Stomach smooth muscle (tissue), 2 donors: ENCODE data around the gene SHROOM3.

ENCODE experiments used
- H3K27ac ChIP-seq: one replicate; pipeline ENCODE4 v1.7.0; 2013; ENCODE audit warnings: mild to moderate bottlenecking, low read length, inconsistent platforms
- H3K27me3 ChIP-seq, 2 donors: one replicate each; pipeline ENCODE4 v1.7.0; 2013; ENCODE audit warnings: low read length in 2 of 2; ENCODE audit not compliant: insufficient read depth in 2 of 2, control insufficient read depth in 1 of 2
- H3K36me3 ChIP-seq, 2 donors: one replicate each; pipeline ENCODE4 v1.7.0; 2013; ENCODE audit warnings: low read length in 2 of 2; ENCODE audit not compliant: control insufficient read depth in 2 of 2, insufficient read depth in 2 of 2
- H3K4me1 ChIP-seq: one replicate; pipeline ENCODE4 v1.7.0; 2013; ENCODE audit warnings: low read length; ENCODE audit not compliant: control insufficient read depth, insufficient read depth
- H3K4me3 ChIP-seq, 2 donors: one replicate each; pipeline ENCODE4 v1.7.0; 2013; ENCODE audit warnings: low read length in 2 of 2
- H3K9ac ChIP-seq, 2 donors: one replicate each; pipeline ENCODE4 v1.7.0; 2013; ENCODE audit warnings: low read length in 2 of 2, mild to moderate bottlenecking in 1 of 2
- H3K9me3 ChIP-seq, 2 donors: one replicate each; pipeline ENCODE4 v1.7.0; 2013; ENCODE audit warnings: low read length in 2 of 2; ENCODE audit not compliant: control insufficient read depth in 2 of 2
- donor health status: healthy.
- donor health status: Pancreatic carcinoma.

SHROOM3 gene

DNA sequence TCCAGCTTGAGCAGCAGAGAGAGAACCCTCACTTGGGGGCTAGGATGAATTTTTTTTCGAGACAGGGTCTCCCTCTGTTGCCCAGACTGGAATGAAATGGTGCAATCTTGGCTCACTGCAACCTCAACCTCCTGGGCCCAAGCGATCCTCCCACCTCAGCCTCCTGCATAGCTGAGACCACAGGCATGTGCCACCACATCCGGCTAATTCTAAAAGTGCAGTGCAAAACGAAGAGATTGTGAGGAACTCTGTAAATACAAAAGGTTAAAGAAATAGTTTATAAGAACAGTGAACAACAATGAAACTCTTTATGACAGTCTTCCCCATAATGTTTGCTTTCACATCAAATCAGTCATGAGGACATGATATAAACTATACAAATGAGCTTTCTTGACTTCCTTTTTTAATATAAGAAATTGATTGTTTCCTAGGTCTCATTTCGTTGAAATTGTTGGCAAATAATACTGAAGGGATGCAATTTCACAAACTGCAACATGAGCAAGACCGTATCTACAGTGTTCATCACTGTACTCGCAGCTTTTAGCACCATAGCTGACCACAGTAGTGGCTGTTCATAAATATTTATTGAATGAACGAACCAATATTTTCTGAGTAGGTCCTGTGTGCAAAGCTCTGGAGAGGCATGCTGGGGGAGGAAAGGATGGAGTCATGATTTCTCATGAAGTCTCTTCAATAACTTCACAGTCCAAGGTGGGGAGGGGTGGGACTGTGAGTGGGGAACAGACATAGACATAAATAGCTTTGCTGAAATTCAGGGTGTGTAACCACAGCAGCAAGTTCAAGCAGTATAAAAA lies 116.1 kb downstream of the SHROOM3 start:
- H3K9ac ChIP-seq = no peak overlapping the region
- no peaks in the 10 kb centered on the region for H3K27me3 ChIP-seq
- no peaks in the 10 kb centered on the region for H3K9me3 ChIP-seq
- no peak overlapping the region for H3K4me3 ChIP-seq
- H3K27ac ChIP-seq = no peak overlapping the region
- peaks cover 2% of the 10 kb centered on the region for H3K4me1 ChIP-seq
- H3K36me3 ChIP-seq = no peaks in the 10 kb centered on the region

DNA sequence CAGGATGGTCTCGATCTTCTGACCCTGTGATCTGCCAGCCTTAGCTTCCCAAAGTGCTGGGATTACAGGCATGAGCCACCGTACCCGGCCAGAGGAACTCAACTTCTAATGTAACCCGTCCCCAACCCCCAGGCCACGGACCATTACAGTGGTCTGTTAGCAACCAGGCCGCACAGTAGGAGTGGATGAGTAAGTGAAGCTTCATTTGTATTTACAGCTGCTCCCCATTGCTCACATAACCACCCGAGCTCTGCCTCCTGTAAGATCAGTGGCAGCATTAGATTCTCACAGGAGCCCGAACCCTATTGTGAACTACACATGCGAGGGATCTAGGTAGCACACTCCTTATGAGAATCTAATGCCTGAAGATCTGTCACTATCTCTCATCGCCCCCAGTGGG lies 119.6 kb downstream of the SHROOM3 start:
- Histone ChIP-seq H3K27ac (no peak overlapping the region), H3K27me3 (no peaks in the 10 kb centered on the region), H3K9me3 (no peaks in the 10 kb centered on the region), H3K9ac (no peak overlapping the region), H3K4me3 (no peak overlapping the region), H3K4me1 (no peaks in the 10 kb centered on the region), H3K36me3 (no peaks in the 10 kb centered on the region)

DNA sequence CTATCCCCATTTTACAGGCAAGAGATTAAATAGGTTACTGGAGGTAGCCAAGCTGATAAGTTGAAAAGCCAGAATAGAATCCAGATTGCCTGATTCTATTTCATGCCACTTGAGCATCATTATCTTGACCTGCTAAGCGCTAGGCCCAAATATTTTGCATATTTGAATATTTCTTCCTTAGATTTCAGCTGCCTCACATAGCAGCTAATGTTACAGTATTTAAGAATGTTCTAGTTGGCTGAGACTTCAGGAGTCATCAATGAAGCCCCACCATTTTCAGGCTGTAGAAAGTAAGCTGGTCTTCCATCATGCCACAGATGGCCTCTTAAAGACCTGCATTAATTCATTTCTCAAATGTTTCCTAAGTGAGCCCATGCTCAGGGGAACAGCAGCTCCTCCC lies 121.4 kb downstream of the SHROOM3 start:
- Histone ChIP-seq H3K36me3 (no peaks in the 10 kb centered on the region), H3K27me3 (no peaks in the 10 kb centered on the region), H3K27ac (no peak overlapping the region), H3K9me3 (no peaks in the 10 kb centered on the region), H3K4me3 (no peak overlapping the region), H3K4me1 (no peaks in the 10 kb centered on the region), H3K9ac (no peak overlapping the region)

DNA sequence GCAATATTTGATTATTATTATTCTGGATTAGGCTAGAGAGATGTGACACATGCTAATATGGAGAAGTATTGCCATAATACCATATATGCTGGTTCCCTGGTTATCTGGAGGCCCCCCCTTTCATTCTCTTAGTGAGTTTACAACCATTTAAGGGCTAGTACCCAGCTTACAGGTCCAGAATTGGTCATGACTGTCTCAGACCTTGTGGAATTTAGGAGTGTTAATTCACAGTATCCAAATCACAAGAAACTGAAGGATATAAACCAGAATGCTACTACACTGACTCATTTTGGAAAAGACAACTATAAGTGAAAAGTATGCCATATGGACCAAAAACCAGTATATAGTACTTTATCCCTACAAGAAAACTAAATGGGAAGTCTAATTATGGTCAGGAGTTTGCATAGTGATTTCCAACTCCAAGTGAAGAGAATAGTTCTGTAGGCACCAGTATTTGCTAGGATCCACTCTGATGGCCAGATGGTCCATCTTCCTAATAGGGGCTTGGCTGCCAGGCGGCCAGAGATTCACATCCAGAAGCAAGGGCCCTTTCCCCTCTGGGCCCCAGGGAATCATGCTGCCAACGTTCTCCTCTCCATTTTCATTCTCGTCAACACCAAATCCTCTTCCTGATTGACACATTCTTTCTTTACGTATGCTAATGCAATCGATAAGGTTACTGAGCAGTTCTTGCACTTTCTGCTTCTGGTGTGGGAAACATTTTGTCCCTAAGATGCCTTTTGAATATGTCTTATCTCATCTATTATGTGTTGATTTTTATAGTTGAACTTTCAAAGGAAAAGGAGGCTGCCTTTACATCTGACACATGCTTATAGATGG lies 123.6 kb downstream of the SHROOM3 start:
- Histone ChIP-seq H3K9ac (no peak overlapping the region), H3K27ac (no peak overlapping the region), H3K9me3 (no peaks in the 10 kb centered on the region), H3K4me3 (no peak overlapping the region), H3K4me1 (peaks cover 8% of the 10 kb centered on the region), H3K36me3 (no peaks in the 10 kb centered on the region), H3K27me3 (no peaks in the 10 kb centered on the region)

DNA sequence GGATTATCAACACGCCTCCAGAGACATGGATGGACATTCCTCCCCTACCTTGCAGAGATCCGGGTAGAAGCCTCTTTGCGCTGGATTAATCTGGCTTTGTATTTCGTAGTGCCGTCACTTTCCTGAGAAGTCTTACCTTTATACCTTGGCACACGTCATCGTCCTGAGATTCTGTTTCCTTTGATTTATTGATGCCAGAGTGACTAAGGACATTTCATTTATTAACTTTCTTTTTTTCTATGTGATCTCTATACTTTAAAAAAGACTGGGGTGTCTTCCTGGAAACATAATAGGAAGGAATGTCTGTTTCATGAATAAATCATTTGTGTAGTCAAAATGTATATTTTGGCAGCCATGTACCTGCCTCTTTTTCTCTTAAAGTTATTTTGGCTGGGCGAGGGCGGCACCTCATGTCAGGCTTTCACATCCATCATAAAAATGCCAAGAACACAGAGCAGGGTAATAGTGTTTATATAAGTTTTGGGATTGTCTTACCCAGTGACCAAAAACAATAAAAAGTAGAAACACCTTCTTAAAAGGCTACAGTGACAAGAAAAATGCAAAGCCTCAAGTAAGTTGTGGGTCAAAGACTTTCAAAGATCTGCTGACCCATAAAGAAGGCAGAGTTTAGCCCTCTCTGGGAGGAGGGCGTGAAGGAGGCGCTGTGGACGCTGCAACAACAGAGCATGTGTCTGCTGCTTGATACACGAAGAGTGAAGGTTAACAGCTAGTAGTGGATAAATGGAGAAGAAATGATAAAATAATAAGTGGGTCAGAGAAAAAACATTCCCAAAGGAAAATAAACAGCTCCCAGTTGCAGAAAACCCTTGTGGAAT lies 124.4 kb downstream of the SHROOM3 start:
- H3K4me3 ChIP-seq = no peak overlapping the region
- H3K27ac ChIP-seq = no peak overlapping the region

DNA sequence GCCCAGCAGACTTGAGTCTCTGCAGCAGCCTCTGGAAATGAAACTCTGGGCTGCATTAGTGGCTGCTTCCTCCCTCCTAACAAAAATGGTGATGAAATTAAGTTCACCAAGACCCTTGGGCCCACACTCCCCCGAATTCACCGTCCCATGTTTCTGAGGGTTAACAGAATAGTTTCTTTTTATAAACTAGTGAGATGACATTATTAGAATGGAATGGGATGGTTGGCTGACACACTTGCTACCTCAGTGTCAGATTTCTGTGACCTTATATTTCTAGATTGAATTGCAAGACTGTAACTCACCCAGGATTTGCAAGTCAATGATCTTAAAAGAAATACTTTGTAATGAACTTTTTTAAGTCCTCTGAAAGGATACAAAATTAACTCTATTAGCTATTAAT lies 127.1 kb downstream of the SHROOM3 start:
- Histone ChIP-seq H3K9ac (no peak overlapping the region), H3K27ac (no peak overlapping the region), H3K9me3 (no peaks in the 10 kb centered on the region), H3K36me3 (no peaks in the 10 kb centered on the region), H3K4me3 (peak overlapping the region in 1 of 2 donors; percentile 15), H3K27me3 (no peaks in the 10 kb centered on the region), H3K4me1 (peaks cover 14% of the 10 kb centered on the region)

More for the DNA sequence above, 124.4 kb downstream of the SHROOM3 start:
- no peaks in the 10 kb centered on the region for H3K36me3 ChIP-seq
- H3K9ac ChIP-seq = no peak overlapping the region
- peaks cover 14% of the 10 kb centered on the region for H3K4me1 ChIP-seq
- H3K27me3 ChIP-seq = no peaks in the 10 kb centered on the region
- H3K9me3 ChIP-seq = no peaks in the 10 kb centered on the region

DNA sequence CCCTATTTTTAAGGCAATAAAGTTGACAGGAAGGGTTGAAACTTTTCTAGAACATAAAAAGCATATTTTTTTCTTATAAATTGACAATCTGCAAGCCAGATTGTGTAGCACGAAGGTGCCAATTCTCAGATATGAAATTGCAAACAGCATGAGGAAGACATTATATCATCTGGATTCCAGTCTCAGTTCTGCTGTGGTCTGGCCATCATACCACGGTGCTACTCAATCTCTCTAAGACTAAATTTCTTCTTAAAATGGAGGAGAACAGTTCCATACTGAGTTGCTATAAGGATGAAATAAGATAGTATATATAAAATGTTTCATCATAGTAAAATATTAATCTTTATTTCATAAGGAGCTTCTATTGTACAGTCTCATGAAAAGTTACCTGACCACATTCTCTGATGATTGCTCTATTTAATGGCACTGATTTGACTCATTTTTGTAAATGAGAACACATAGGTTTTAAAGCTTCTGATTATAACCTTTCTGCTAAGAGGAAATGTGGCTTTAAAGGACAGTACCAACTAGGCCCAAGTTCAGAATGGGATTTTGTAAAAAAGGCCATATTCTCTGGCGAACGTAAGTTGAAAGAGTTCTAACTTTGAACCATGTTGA lies 127.9 kb downstream of the SHROOM3 start:
- Histone ChIP-seq H3K4me1 (peaks cover 14% of the 10 kb centered on the region), H3K36me3 (no peaks in the 10 kb centered on the region), H3K27ac (no peak overlapping the region), H3K4me3 (no peak overlapping the region), H3K27me3 (no peaks in the 10 kb centered on the region), H3K9me3 (no peaks in the 10 kb centered on the region), H3K9ac (no peak overlapping the region)

DNA sequence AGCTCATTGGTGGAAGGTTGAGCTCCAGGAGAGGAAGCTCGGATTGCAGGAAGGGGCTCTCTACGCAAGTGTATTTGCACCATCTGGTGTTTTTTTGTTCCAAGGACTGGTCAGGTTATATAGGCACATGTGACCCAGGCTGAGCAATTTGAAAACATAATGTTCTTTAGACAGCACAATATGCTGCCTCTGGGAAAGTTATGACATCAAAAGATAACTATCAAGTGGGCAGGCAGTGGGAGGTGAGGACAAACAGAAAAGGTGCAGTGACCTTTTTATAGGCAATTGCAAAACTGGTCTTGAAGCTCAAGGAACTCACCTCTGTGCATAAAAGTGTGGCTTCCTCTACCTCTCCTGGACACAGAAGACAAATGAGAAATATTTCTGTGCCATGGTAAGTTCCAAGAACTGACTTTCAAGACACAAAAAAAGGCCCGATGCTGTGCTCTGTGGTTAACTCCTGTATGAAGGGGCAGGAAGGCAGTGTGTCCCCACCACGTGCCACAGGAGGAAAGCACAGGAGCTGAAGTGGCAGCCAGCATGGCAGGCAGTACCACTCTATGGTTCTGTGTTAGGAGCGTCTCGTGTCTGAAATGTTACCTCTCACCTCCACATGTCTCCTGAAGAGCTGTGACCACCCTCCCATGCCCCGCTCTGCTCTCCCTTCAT lies 128.6 kb downstream of the SHROOM3 start:
- Histone ChIP-seq H3K36me3 (no peaks in the 10 kb centered on the region), H3K4me1 (peaks cover 14% of the 10 kb centered on the region), H3K27ac (no peak overlapping the region), H3K9me3 (no peaks in the 10 kb centered on the region), H3K27me3 (no peaks in the 10 kb centered on the region), H3K9ac (no peak overlapping the region), H3K4me3 (no peak overlapping the region)

DNA sequence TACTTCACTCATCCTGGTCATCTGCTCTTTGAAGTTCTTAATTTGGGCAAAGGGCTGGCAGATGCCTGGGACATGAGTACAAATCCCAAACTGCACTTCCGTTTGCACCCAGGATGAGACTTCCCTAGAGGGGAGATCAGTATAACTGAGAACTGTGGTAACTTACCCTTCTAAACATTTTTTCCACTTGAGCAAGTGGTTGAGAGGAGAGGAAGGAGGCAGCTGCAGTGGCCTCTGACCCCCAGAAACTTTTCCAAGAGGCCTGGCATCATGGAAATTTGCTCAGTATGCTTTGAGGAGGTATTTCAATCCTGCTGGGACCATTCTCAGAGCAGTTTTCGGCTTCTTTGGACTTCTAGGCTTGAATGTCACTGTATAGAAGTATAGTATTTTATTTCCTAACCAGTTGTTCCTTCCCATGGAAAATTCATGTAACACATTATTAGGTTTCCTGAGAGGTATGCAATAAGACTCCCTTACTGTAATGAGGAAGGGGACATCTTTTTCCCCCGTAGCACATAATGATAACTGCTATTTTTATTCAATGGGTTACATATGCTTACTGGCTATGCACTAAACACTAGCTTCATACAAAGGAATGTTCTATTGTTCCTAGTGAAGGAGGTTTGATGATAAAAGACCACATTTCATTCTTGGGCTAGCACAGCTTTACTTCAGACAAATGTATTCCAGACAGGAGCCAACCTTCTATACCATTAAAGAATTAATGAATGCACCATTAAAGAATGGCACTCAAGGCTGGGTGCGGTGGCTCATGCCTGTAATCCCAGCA lies 129.3 kb downstream of the SHROOM3 start:
- Histone ChIP-seq H3K36me3 (no peaks in the 10 kb centered on the region), H3K4me3 (no peak overlapping the region), H3K27ac (no peak overlapping the region), H3K27me3 (no peaks in the 10 kb centered on the region), H3K4me1 (peaks cover 14% of the 10 kb centered on the region), H3K9me3 (no peaks in the 10 kb centered on the region), H3K9ac (no peak overlapping the region)
